GM12878 (cell line): Measurements from ENCODE around the gene NSMCE1. TPM values are rescaled to one million over a fixed set of nuclear protein-coding genes. Genes with fewer than 3 reads are reported as not detected.

Source experiments
- BCL11A ChIP-seq: IDR thresholded peaks from 2 replicates; pipeline ENCODE4 v1.6.1; 2011; ENCODE audit warnings: low read depth, low read length
- BRCA1 ChIP-seq: IDR thresholded peaks from 2 replicates; pipeline ENCODE4 v1.6.1; 2011; ENCODE audit warnings: low read depth, low read length, improper control_type of control experiment
- CBX5 ChIP-seq: sonication (generic); IDR thresholded peaks from 2 replicates; pipeline ENCODE4 v1.6.1; 2016; ENCODE audit warnings: low read depth, moderate library complexity, mild to moderate bottlenecking, inconsistent platforms
- E4F1 ChIP-seq: fragments of 450-650 bp; IDR thresholded peaks from 2 replicates; pipeline ENCODE4 v1.6.1; 2018; ENCODE audit warnings: borderline replicate concordance, mild to moderate bottlenecking; ENCODE audit not compliant: partially characterized antibody
- EED ChIP-seq: sonication (generic); IDR thresholded peaks from 2 replicates; pipeline ENCODE4 v1.6.1; 2016; ENCODE audit warnings: antibody characterized with exemption, low read depth
- ETV6 ChIP-seq, 2 experiments: fragments of 450-650 bp in 1 of 2; IDR thresholded peaks in 1 of 2; conservative IDR thresholded peaks in 1 of 2; 2 replicates each; pipeline ENCODE4 v1.6.1; 2014; ENCODE audit warnings: antibody characterized with exemption in 1 of 2, borderline replicate concordance in 1 of 2, low read depth in 1 of 2, mild to moderate bottlenecking in 1 of 2, moderate library complexity in 1 of 2
- GABPA ChIP-seq: IDR thresholded peaks from 2 replicates; pipeline ENCODE4 v1.6.1; 2014; ENCODE audit warnings: antibody characterized with exemption, low read depth, mild to moderate bottlenecking, inconsistent platforms
- IKZF1 ChIP-seq: fragments of 450-650 bp; conservative IDR thresholded peaks from 2 replicates; pipeline ENCODE4 v1.6.1; 2017; ENCODE audit warnings: antibody characterized with exemption, mild to moderate bottlenecking
- IRF4 ChIP-seq: IDR thresholded peaks from 2 replicates; pipeline ENCODE4 v1.6.1; 2011; ENCODE audit warnings: low read depth, low read length
- NR2F1 ChIP-seq: fragments of 450-650 bp; conservative IDR thresholded peaks from 2 replicates; pipeline ENCODE4 v1.6.1; 2017; ENCODE audit warnings: mild to moderate bottlenecking
- RELB ChIP-seq: fragments of 450-650 bp; IDR thresholded peaks from 2 replicates; pipeline ENCODE4 v1.6.1; 2017; ENCODE audit warnings: low read depth, mild to moderate bottlenecking, moderate library complexity
- REST ChIP-seq: IDR thresholded peaks from 2 replicates; pipeline ENCODE4 v1.6.1; 2012; ENCODE audit warnings: mild to moderate bottlenecking, low read depth, low read length
- RUNX3 ChIP-seq: IDR thresholded peaks from 2 replicates; pipeline ENCODE4 v1.6.1; 2012; ENCODE audit warnings: low read length, inconsistent platforms
- SIN3A ChIP-seq: IDR thresholded peaks from 2 replicates; pipeline ENCODE4 v1.6.1; 2012; ENCODE audit warnings: low read depth, low read length, improper control_type of control experiment
- SMARCA5 ChIP-seq: fragments of 450-650 bp; IDR thresholded peaks from 2 replicates; pipeline ENCODE4 v1.6.1; 2017; ENCODE audit warnings: mild to moderate bottlenecking
- STAT3 ChIP-seq: IDR thresholded peaks from 2 replicates; pipeline ENCODE4 v1.6.1; 2011; ENCODE audit warnings: low read depth, low read length, improper control_type of control experiment
- TCF12 ChIP-seq: IDR thresholded peaks from 2 replicates; pipeline ENCODE4 v1.6.1; 2011; ENCODE audit warnings: low read depth, mild to moderate bottlenecking, low read length
- ZBED1 ChIP-seq: IDR thresholded peaks from 2 replicates; pipeline ENCODE4 v1.6.1; 2016; ENCODE audit warnings: borderline replicate concordance
- ZNF24 ChIP-seq: fragments of 450-650 bp; IDR thresholded peaks from 2 replicates; pipeline ENCODE4 v1.6.1; 2017; ENCODE audit warnings: antibody characterized with exemption, mild to moderate bottlenecking
- polyA plus RNA-seq, 11 experiments: library from polyadenylated mRNA; depleted of rRNA in 4 of 11; unstranded in 6 of 11; stranded (reverse) in 5 of 11; fragments of >200 nt; fragmentation: Nextera tagmentation in 4 of 11; fragmentation: Illumina TruSeq in 1 of 11; extraction: Ambion mirVana in 4 of 11; extraction: Trizol in 1 of 11; gene quantifications; 1 replicate in 1 of 11; 2 replicates in 10 of 11; pipeline versions ENCODE4 v1.2.1 to v1.2.3, GENCODE V29; 2011 to 2016; ENCODE audit warnings: inconsistent platforms in 2 of 11, missing spikeins in 2 of 11, low read depth in 1 of 11
- total RNA-seq, 4 experiments: library from RNA; depleted of rRNA in 3 of 4; stranded (reverse); fragments of >200 nt in 3 of 4; fragmentation: Illumina TruSeq in 1 of 4; extraction: Trizol in 1 of 4; gene quantifications; 2 replicates each; pipeline versions ENCODE4 v1.2.1 to v1.2.3, GENCODE V29; 2013 to 2021
- TF ChIP-seq, protein P1 (sequence below): IDR thresholded peaks from 2 replicates; pipeline ENCODE4 v1.6.1; 2012; ENCODE audit warnings: low read depth, low read length, improper control_type of control experiment
- TF ChIP-seq, protein P2 (sequence below): IDR thresholded peaks from 2 replicates; pipeline ENCODE4 v1.6.1; 2011; ENCODE audit warnings: low read depth, low read length, improper control_type of control experiment, borderline replicate concordance

The NSMCE1 gene
- total and polyA plus RNA-seq, 10 of the 15 experiments (the other 5 are each of a cell fraction or from before 2014, with no cell fraction given), result 54.0 to 214 (median 71.4) TPM

DNA sequence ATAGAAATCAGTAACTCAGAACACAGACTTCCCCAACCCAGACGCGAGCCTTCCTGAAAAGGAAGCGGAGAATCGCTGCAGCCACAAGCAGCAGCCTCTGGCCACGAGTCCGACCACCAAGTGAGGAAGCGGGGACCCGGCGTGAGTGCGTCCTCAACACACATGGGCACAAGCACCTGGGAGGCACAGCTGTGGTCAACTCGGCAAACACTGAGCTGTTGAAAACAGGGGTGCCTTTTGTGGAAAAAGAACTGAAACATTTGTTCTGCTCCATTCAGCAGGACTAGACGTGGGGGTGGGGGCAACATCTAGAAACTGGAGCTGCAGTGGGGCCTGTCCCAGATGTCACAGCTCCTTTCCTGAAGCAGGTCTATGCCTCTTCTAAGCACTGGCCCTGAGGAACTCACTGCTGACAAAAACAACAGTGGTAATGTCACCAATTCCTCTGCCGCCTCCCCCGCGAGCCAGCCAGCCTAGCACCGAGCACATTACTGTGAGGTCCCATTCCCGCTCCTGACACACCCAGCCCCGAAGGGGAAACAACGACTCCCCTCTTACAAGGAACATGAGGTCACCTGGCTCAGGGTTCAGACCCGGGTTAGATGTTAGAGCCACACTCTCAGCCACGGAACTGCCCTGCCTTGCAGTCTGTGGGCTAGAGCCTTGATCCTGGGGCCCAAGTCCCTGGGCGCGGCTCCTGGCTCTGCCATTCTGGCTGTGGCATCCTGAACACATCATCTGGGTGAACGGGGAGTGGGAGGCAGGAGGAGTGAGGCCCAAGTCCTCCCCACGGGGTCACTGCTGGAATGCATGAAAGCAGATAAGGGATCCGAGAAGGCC lies 36.3 kb downstream of the NSMCE1 start (continued):
- TF ChIP-seq ETV6 (conservative IDR thresholded peaks at IDR 0.05 in 1 of 2, IDR thresholded peaks at IDR 0.05 in 1 of 2; ENCODE audit: borderline replicate concordance in 1 of 2, low read depth in 1 of 2) (peak in 1 of 2 experiments; percentile 28; a peak in 1 of 4 replicates), ZNF24 (no peak), RUNX3 (peak; percentile 90), BCL11A (0 out of 2 replicates have a peak, but pooled peaks have one; percentile 32), SMARCA5 (no peak), ZBED1 (no peak), SIN3A (no peak), BRCA1 (no peak), IKZF1 (peak; percentile 74), IRF4 (peak; percentile 57; the same call in 1 of the 2 replicates), GABPA (no peak), EED (peak; percentile 73), E4F1 (no peak), TCF12 (peak; percentile 80; the same call in 1 of the 2 replicates), STAT3 (no peak), RELB (0 out of 2 replicates have a peak, but pooled peaks have one; percentile 43), REST (no peak), CBX5 (no peak), NR2F1 (0 out of 2 replicates have a peak, but pooled peaks have one; percentile 32)
- TF ChIP-seq, protein P1, sequence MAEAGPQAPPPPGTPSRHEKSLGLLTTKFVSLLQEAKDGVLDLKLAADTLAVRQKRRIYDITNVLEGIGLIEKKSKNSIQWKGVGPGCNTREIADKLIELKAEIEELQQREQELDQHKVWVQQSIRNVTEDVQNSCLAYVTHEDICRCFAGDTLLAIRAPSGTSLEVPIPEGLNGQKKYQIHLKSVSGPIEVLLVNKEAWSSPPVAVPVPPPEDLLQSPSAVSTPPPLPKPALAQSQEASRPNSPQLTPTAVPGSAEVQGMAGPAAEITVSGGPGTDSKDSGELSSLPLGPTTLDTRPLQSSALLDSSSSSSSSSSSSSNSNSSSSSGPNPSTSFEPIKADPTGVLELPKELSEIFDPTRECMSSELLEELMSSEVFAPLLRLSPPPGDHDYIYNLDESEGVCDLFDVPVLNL, result no peak
- TF ChIP-seq, protein P2, sequence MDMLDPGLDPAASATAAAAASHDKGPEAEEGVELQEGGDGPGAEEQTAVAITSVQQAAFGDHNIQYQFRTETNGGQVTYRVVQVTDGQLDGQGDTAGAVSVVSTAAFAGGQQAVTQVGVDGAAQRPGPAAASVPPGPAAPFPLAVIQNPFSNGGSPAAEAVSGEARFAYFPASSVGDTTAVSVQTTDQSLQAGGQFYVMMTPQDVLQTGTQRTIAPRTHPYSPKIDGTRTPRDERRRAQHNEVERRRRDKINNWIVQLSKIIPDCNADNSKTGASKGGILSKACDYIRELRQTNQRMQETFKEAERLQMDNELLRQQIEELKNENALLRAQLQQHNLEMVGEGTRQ, result no peak
